ENCODE data around the gene TANGO2. TPM values are rescaled to one million over a fixed set of nuclear protein-coding genes. Genes with fewer than 3 reads are reported as not detected.
A peak's percentile ranks its signal among the peaks of the same experiment; 100 is the strongest.

TANGO2 gene
- total RNA-seq, 1 experiment from 2014 or later = 17.0 TPM

GRCh38 chr22:20083891-20084546 is 63.1 kb downstream of the TANGO2 start:
- Histone ChIP-seq H2AFZ (ENCODE audit: low read depth, low read length, poor library complexity, severe bottlenecking) (no peak overlapping the region), H3K4me1 (ENCODE audit: control insufficient read depth in 1 of 2, insufficient read depth in 2 of 2, low read length in 2 of 2) (peaks cover 10 to 34% of the 10 kb centered on the region in 2 experiments), H4K20me1 (ENCODE audit: insufficient read depth) (peaks cover 11% of the 10 kb centered on the region; the same call in 1 of the 2 replicates), H3K27ac (ENCODE audit: low read depth, low read length) (peak overlapping the region; percentile 45; the same call in 1 of the 2 replicates), H3K79me2 (ENCODE audit: insufficient read depth, low read length) (peaks cover 87% of the 10 kb centered on the region), H3K9me3 (ENCODE audit: control insufficient read depth in 1 of 2, insufficient read depth in 1 of 2, low read depth in 1 of 2, low read length in 2 of 2) (no peaks in the 10 kb centered on the region), H3K36me3 (ENCODE audit: control insufficient read depth in 1 of 2, insufficient read depth in 2 of 2, low read length in 2 of 2) (peaks cover 34 to 46% of the 10 kb centered on the region in 2 experiments), H3K9me2 (ENCODE audit: insufficient read depth) (no peaks in the 10 kb centered on the region), H3K27me3 (ENCODE audit: insufficient read depth, low read length) (no peaks in the 10 kb centered on the region), H3K9ac (ENCODE audit: low read length) (no peak overlapping the region), H3K4me2 (ENCODE audit: low read length) (no peak overlapping the region), H3K4me3 (replicated peaks in 1 of 2; ENCODE audit: low read depth in 1 of 2, low read length in 2 of 2) (no peak overlapping the region)
- ChIA-PET RAD21 (ENCODE audit: low non-redundant PET in 1 of 2, low total read pairs in 2 of 2, uncharacterized antibody in 2 of 2, unreplicated experiment in 2 of 2) (no interaction called here), POLR2A (no interaction called here), CTCF (no interaction called here)
- ATAC-seq (no peak), DNase-seq (ENCODE audit: low read depth, low spot score) (no peak)
- TF ChIP-seq MAX (IDR thresholded peaks at IDR 0.05) (no peak), POLR2A (IDR thresholded peaks at IDR 0.05; ENCODE audit: borderline replicate concordance, extremely low read depth, insufficient read depth, insufficient read length) (no peak), REST (IDR thresholded peaks at IDR 0.05; ENCODE audit: low read depth) (no peak), ZNF274 (IDR thresholded peaks at IDR 0.05; ENCODE audit: low read depth, low read length) (no peak), JUND (IDR thresholded peaks at IDR 0.05) (no peak), CTCF (IDR thresholded peaks at IDR 0.05 in 2 of 3, conservative IDR thresholded peaks at IDR 0.05 in 1 of 3; ENCODE audit: borderline replicate concordance in 1 of 3, insufficient read depth in 1 of 3, low read depth in 2 of 3, low read length in 2 of 3) (no peak), SP1 (IDR thresholded peaks at IDR 0.05; ENCODE audit: low read depth) (no peak), EZH2 (IDR thresholded peaks at IDR 0.05) (no peak)
- intact Hi-C loops (cut with micrococcal nuclease) = loop anchor here (10.0 kb wide), 1 partner anchor 99 kb away; no protein-coding TSS in a partner anchor
- BruUV-seq (replicated peaks) = no TSS peak

Measured in HCT116 (cell line).